Urinary bladder (tissue), 4 donors: ENCODE measurements around the gene COX7A2. TPM values are rescaled to one million over a fixed set of nuclear protein-coding genes. Genes with fewer than 3 reads are reported as not detected.

Source experiments
- DNase-seq: peaks from one replicate; pipeline ENCODE4 v3.0.0-alpha.2; 2015; ENCODE audit errors: extremely low spot score
- H3K27ac ChIP-seq: one replicate; pipeline ENCODE4 v1.5.1; 2013; ENCODE audit warnings: low read depth, mild to moderate bottlenecking, moderate library complexity
- H3K36me3 ChIP-seq: one replicate; pipeline ENCODE4 v1.6.1; 2013; ENCODE audit warnings: mild to moderate bottlenecking, moderate library complexity; ENCODE audit not compliant: insufficient read depth
- H3K4me1 ChIP-seq: one replicate; pipeline ENCODE4 v1.6.1; 2013; ENCODE audit warnings: mild to moderate bottlenecking, moderate library complexity; ENCODE audit not compliant: insufficient read depth
- H3K4me3 ChIP-seq: one replicate; pipeline ENCODE4 v1.5.1; 2013; ENCODE audit warnings: low read depth, low read length
- WGBS: extraction: QIAGEN DNeasy Blood & Tissue Kit; methylation state at CpG from one replicate; pipeline ENCODE4 v1.1.7; 2013; 5-methylcytosine and 5-hydroxymethylcytosine counted together
- polyA plus RNA-seq: library from polyadenylated mRNA; stranded (reverse); fragments of 200-250 nt; gene quantifications from one replicate; pipeline ENCODE4 v1.2.3, GENCODE V29; 2013
- total RNA-seq: library from RNA; depleted of rRNA; stranded (reverse); fragments of >200 nt; gene quantifications from one replicate; pipeline ENCODE4 v1.2.3, GENCODE V29; 2014
- donor health status: healthy with polysubstance abuse.
- donor health status: healthy.

COX7A2 gene
- total and polyA plus RNA-seq, 2 donors: 137 to 322 TPM

DNA sequence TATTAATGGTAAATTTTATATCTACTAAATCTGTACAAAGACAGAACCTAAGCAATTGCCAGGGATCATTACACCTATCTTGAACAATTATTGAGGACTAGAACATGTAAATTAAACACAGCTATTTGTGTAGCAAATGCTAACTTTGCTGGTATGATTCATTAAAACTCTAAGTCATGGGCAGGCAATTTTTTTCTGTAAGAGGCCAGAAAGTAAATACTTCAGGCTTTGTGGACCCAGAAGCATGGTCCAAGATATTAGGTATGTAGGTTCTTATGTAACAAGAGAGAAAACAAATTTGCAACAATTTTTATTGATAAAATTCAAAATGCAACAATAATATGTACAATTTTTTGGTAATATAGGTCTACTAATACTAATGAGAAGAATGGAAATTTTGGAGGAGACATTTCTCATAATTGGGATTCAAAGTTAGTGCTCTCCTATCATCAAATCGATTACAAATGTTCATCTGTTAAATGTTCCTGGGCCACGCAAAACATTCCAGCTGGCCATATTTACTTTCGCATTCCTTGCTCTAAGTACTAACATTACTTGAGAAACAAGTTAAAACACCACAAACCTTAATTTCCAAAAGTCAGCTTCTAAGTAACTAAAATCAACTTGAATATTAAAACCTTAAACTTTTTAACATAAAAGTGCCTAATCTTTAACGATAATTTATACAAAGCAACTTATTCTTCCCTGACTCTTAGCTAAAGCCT, 36.7 kb upstream of the COX7A2 start:
- 59% methylated on average over 4 of the region's 4 CpGs for WGBS
- Histone ChIP-seq H3K36me3 (no peaks in the 10 kb centered on the region), H3K27ac (no peak overlapping the region), H3K4me3 (no peak overlapping the region), H3K4me1 (no peaks in the 10 kb centered on the region)
- no peak for DNase-seq

DNA sequence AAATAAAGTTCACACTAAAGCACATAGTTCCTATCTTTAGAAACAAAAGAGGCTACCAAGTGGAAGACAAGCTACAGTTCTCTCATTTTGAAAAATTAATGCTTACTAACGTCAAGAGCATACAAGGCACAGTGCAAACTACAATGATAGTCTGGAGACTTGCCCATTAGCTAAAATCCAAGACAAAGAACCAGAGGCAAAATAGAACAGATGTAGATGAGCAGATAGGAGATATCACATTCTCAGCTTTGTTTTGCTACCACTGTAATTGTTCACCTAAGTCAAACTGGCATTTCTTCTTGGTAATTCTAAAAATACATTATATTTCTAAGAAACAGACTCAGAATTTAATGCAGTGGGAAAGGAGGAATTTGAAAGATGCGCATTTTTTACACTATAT, 35.8 kb upstream of the COX7A2 start:
- no peak overlapping the region for H3K4me3 ChIP-seq
- H3K27ac ChIP-seq: no peak overlapping the region
- DNase-seq: no peak
- H3K4me1 ChIP-seq: no peaks in the 10 kb centered on the region
- WGBS: 70% methylated on average over 2 of the region's 2 CpGs
- no peaks in the 10 kb centered on the region for H3K36me3 ChIP-seq

DNA sequence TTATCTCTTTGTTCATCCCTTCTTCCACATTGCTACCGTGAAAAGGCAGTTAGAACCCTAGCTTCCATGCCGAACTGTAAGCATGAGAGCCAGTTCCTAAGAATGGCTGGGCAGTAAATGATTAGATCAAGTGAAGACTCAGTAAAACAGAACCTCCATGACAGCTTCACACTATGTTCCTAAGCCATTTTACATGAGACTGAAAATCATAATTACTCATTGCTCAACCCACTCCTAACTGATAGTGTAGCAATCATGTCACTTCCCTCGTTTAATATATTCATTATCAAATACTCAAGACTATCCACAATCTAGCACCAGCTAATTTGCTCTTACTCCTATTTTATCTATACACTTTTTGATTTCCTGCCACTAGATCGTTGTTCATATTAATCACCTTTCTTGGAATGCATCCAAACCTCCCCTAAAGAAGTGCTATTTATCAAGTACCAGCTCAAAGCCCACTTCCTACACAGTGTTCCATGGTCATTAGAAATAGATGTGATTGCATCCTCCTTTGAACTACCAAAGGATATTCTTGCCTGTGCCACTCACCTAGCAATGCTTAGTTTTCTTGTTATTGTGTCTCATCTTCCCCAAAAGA, 35.0 kb upstream of the COX7A2 start:
- 54% methylated on average over 4 of the region's 4 CpGs for WGBS
- H3K4me1 ChIP-seq: no peaks in the 10 kb centered on the region
- no peak overlapping the region for H3K27ac ChIP-seq
- no peak for DNase-seq
- no peaks in the 10 kb centered on the region for H3K36me3 ChIP-seq
- H3K4me3 ChIP-seq: no peak overlapping the region

DNA sequence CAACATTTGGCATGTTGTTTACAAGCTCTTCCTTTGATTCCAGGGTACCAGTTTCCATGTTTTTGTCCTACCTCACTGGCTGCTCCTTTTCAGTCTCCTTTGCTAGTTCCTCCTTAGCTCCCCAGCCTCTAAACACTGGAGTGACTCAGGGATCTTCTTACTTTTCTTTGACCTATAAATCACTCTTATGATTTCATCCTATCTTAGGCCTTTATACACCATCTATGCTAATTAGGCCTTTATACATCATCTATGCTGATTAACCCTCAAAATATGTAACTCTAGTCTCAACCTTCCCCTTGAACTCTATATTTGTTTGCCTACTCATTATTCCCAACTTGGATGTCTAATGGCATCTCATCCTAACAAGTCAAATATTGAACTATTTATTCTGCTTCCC, 31.5 kb upstream of the COX7A2 start:
- no peak overlapping the region for H3K27ac ChIP-seq
- H3K4me1 ChIP-seq: no peaks in the 10 kb centered on the region

DNA sequence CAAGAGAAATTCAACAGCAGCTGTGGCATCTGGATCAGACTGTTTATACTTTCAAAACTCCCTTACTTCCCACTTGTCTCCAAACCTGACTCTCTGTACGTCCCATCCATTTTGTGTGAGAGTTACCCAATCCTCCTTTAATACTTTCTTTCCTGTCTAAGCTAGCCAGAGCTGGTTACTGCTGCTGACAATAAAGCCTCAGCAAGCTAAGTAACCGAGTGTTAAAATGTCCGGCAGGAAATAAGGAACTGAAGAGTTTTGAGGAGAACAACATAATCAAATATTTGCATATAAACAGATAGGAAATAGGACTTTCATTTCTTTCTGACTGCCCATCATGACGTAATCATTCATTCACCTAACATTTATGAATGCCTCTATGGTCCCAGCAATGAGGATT, 29.4 kb upstream of the COX7A2 start:
- H3K27ac ChIP-seq: no peak overlapping the region
- WGBS: 76% methylated on average over 4 of the region's 4 CpGs
- no peaks in the 10 kb centered on the region for H3K4me1 ChIP-seq
- no peak for DNase-seq
- H3K36me3 ChIP-seq: peaks cover 2% of the 10 kb centered on the region
- H3K4me3 ChIP-seq: no peak overlapping the region

More for the DNA sequence above, 31.5 kb upstream of the COX7A2 start:
- Histone ChIP-seq H3K36me3 (peaks cover 2% of the 10 kb centered on the region), H3K4me3 (no peak overlapping the region)
- DNase-seq: no peak

DNA sequence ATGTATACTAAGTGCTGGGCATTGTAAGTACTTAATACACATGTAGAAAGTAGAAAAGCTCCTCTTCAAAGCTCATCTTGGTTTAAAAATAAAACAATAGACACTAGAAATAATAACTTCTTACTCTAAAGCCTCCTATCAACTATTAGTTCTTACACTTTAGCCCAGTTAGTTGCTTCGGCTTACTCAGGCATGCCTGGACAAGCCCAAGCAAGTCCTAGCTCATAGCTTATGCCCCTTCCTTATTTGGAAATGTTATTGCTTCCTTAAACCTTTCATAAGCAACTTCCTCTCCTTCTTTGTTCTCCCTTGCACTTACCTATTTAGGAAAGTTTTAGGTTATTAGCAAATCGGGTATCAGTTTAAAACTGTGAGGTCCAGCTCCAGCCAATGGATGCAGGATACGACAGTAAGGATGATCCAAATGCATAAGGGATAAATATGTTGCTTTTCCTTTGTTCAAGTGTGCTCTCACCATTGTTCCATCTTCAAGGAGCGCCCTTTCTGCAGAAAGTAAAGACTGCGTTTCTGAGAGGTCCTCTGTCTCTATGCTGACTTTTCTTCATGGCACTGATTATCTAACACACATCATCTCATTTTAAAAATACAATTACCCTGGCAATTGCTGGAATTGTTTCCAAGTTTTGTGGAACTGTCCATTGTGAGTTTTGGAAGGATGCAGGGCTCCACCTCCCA, 28.7 kb upstream of the COX7A2 start:
- Histone ChIP-seq H3K4me3 (no peak overlapping the region), H3K36me3 (peaks cover 2% of the 10 kb centered on the region), H3K4me1 (no peaks in the 10 kb centered on the region), H3K27ac (no peak overlapping the region)
- DNase-seq: no peak
- 86% methylated on average over 5 of the region's 5 CpGs for WGBS

DNA sequence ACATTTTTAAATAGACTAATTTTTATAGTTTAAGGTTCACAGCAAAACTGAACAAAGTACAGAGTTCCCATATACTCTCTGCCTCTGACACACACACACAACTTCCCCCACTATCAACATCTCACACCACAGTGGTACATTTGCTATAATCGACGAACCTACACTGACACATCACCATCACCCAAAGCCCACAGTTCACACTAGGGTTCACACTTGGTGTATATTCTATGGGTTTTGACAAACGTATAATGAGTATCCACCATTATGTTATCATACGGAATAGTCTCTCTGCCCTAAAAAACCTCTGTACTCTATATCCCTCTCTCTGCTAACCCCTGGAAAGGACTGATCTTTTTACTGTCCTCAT, 25.4 kb upstream of the COX7A2 start:
- DNase-seq: no peak
- 93% methylated on average over 4 of the region's 4 CpGs for WGBS
- Histone ChIP-seq H3K4me3 (no peak overlapping the region), H3K27ac (no peak overlapping the region), H3K4me1 (no peaks in the 10 kb centered on the region), H3K36me3 (peaks cover 2% of the 10 kb centered on the region)

DNA sequence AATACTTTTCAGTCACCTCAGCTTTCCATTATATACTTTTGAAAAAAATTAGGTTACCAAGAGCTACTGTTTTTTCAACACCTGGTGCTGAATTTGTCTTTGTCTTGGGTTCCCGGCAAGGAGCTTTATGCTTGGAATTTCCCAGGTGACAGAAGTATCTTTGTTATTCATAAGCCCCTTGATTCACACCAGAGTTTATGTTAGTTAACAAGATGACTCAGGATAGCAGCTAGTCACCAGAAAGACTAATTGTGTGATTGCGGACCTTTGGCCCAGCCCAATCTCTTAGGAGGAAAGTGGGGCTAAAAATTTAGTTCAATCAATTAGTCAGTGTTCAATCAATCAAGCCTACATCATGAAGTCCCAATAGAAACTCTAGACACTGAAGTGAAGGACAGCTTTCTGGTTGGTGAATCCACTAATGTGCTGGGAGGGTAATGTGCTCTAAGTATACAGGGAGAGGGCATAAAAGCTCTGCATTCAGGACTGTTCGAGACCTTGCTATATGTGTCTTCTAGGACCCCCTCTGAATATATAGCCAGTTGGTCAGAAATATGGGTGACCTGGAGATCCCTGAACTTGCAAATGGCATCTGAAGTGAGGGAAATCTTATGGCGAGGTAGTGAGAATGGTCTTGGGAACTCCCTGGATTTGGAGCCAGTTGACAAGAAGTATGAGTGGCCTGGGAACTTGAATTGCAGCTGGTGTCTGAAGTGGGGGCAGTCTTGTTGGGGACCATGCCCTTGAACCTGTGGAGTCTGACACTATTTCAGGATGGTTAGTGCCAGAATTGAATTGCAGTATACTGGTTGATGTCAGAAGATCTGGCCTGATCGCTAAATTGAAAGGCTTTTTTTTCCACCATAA, 24.8 kb upstream of the COX7A2 start:
- Histone ChIP-seq H3K27ac (no peak overlapping the region), H3K4me1 (no peaks in the 10 kb centered on the region), H3K36me3 (peaks cover 2% of the 10 kb centered on the region), H3K4me3 (no peak overlapping the region)
- 81% methylated on average over 5 of the region's 5 CpGs for WGBS
- DNase-seq: no peak

DNA sequence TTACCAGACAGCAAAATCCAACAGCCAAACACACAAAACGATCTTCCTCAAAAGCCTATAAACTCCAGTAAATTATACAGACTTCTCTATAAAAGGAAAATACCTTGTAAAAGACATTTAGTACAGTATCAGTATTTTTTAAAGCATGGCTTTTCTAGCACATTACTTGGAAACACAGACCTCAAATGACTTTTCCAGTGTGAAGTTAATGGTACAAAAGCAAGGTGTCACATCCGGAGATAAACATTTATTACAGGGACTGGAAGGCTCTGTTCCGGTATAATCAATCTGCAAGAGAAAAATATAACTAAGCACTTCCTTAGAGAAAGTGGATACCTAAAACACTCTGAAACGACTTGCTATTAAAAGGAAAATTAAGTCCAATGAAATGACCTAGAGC, 23.9 kb upstream of the COX7A2 start:
- Histone ChIP-seq H3K27ac (no peak overlapping the region), H3K4me3 (no peak overlapping the region), H3K4me1 (no peaks in the 10 kb centered on the region), H3K36me3 (peaks cover 2% of the 10 kb centered on the region)
- no peak for DNase-seq
- 26% methylated on average over 4 of the region's 4 CpGs for WGBS

DNA sequence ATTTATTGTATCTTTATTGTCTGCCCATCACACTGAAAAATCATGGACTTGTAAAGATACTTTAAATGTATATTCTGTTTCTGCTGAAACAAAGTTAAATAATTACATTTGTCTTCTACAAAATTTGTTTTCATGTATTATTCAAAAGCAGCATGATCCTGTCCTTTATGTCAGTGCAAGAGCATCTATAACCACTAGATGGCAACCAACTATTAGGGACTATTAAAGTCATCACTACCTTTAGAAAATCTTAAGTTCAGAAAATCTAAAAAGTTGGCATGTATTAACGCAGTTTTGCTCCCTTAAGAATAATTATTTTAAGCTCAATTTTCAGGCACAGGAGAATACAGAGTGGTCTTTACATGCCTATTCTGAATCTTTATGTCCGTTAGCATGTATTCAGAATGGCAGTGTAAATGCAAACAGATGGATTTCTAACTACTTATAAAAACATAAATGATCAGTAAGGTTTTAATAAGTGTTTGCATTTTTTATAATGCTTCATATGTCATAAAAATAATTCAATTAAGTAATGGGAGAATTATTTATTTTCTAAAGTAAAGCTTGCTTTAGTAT, 23.2 kb upstream of the COX7A2 start:
- DNase-seq: no peak
- no peaks in the 10 kb centered on the region for H3K4me1 ChIP-seq
- H3K27ac ChIP-seq: no peak overlapping the region
- peaks cover under 1% of the 10 kb centered on the region for H3K36me3 ChIP-seq
- H3K4me3 ChIP-seq: no peak overlapping the region
- 51% methylated on average over 2 of the region's 2 CpGs for WGBS

DNA sequence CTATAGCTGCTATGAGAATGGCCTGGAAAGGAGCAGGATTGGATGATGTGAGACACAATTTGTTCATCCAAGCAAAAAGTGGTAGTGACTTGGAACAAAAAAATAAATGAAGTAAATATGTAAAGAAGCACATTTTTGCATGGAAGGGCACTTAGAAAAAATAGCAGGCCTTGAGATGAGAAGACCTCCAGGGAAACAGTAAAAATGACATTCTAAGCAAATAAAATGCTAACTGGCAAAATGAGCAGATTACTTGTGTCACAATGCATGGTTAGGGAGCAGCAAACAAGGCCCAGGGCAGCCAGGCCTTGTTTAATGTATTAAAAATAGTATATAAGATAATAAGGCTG, 19.8 kb upstream of the COX7A2 start:
- H3K4me3 ChIP-seq: no peak overlapping the region
- no peak overlapping the region for H3K27ac ChIP-seq
- H3K36me3 ChIP-seq: no peaks in the 10 kb centered on the region
- no peak for DNase-seq
- no peaks in the 10 kb centered on the region for H3K4me1 ChIP-seq

DNA sequence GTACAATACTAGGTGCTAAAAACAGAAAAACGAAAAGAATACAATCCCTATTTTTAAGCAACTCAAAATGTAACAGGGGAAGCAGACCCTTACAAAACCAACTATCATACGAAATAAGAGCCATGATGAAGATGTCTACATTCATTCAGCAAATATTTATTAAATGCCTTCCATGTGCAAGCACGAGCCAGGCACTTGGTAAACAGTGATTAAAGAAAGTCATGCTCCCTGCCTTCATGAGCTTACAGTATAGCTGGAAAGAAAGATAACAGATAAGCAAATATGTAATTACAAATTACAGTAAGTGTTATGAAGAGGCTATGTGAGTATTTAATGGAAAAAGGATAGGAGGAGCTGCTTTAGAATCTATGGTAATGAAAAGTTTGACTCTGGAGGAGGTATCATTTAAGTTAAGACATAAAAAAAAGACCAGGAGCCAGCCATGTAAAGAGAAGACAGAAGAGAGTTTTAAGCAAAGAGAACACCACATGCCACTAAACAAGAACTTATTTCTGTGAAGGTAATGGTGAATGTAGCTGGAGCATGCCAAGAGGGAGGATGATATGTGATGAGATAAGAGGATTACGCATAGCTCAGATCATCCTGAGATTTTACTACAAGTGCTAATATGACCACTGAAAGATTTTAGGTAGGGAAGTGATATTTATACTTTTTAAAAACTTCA, 19.3 kb upstream of the COX7A2 start:
- no peaks in the 10 kb centered on the region for H3K36me3 ChIP-seq
- no peak overlapping the region for H3K27ac ChIP-seq
- no peak overlapping the region for H3K4me3 ChIP-seq
- no peaks in the 10 kb centered on the region for H3K4me1 ChIP-seq
- DNase-seq: no peak
- 74% methylated on average over 4 of the region's 4 CpGs for WGBS

DNA sequence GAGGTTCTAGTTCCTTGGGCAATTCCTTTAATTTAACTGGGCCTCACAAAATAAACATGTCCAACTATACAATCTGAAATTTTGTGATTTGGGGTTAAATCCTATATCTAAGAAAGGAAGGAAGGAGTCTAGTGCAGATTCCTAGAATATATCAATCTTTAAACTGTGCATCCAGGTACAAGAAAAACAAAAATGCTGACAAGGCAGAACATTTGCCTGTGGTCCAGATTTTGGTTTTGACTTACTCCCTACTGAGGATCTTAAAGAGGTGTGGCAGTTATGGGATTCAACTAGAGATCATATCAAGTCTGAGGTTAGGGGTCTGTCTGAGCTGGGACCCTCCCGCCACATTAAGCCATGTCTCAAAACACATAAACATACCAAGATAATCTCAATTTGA, 17.7 kb upstream of the COX7A2 start:
- 100% methylated on average over 1 of the region's 1 CpG for WGBS
- peaks cover 2% of the 10 kb centered on the region for H3K36me3 ChIP-seq

More for the DNA sequence above, 17.7 kb upstream of the COX7A2 start:
- Histone ChIP-seq H3K4me3 (no peak overlapping the region), H3K27ac (no peak overlapping the region), H3K4me1 (no peaks in the 10 kb centered on the region)
- no peak for DNase-seq
